GM23248 (cell line): ENCODE measurements around the gene SLAMF1.

ENCODE experiments used
- EZH2 ChIP-seq: fragments of 200-600 bp; sonication (generic); IDR thresholded peaks from 2 replicates; pipeline ENCODE4 v1.6.1; 2018; ENCODE audit warnings: antibody characterized with exemption, mild to moderate bottlenecking; ENCODE audit not compliant: insufficient read depth, poor library complexity, severe bottlenecking
- EZH2phosphoT487 ChIP-seq: fragments of 200-600 bp; sonication (generic); IDR thresholded peaks from 2 replicates; pipeline ENCODE4 v1.6.1; 2018; ENCODE audit warnings: antibody characterized with exemption, moderate library complexity, mild to moderate bottlenecking, low read depth; ENCODE audit not compliant: insufficient read depth

DNA sequence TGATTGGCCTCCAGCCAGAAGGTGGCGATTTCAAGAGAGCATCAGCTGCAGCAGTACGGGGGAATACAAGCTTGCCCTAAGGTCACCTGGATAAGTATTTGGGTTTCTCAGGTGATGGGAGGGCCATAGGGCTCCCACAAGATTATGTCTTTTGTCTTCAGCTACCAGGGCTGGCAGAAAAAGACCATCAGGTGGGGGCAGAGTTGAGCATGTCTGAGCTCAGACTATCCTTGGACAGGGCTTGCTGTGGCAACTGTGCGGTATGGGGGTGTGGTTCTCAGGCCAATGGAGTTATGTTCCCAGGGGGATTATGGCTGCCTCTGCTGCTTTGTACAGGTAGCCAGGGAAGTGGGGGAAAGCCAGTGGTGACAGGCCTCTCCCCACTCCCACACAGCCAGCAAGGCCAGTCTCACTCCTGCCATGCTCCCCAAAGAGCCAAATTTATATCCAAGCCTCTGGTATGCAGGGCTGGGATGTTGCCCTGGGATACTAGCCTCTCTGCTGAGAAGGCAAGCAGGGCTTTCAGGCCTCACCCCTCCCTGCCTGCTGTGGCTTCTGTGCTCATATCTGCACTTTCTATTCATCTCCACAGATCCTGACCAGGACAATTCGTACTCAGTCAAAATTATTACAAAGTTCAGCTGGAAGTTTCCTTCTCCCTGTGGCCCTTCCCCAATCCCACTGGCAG, 40.9 kb downstream of the SLAMF1 start:
- TF ChIP-seq EZH2 (no peak), EZH2phosphoT487 (no peak)
